NCI-H446 treated with DMSO at 0.1 percent for 48 hours (cell line): ENCODE measurements around the gene ADAMTSL1.

Experiments used
- DNase-seq: peaks from one replicate; lab custom pipeline; 2025; lab: John Stamatoyannopoulos, UW

Gene ADAMTSL1

DNA sequence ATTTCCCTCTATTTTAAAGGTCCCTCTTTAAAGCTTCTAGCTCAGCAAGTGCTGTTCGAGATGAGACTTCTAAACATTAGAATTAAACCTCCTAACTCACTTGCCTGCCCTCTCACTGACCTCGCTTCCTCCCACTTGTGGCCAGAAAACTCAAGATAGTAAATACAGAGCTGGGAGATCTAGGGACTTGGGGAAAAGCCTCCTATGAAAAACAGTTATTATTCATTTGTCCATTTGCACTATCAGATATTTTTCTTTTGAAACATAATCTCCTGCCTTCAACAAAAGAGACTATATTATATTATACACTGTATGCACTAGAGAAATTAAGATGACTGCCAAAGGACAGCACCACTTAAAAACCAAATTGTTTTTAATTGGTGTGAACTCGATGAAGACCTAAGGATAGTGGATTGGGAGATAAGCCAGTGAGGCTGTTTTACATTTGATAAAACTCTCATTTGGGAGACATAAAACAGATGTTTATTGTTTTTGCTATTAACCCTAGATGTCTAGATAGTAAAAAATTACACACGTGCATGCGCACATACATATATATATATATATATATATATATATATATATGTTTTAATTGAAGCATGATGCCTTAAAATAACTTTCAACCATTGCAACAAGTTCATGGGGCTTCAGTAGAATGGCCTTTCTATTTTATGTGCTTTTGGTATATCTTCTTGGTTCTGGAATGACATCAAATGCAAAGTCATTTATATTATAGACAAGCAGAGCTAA lies 229.4 kb downstream of the ADAMTSL1 start:
- no peak for DNase-seq

DNA sequence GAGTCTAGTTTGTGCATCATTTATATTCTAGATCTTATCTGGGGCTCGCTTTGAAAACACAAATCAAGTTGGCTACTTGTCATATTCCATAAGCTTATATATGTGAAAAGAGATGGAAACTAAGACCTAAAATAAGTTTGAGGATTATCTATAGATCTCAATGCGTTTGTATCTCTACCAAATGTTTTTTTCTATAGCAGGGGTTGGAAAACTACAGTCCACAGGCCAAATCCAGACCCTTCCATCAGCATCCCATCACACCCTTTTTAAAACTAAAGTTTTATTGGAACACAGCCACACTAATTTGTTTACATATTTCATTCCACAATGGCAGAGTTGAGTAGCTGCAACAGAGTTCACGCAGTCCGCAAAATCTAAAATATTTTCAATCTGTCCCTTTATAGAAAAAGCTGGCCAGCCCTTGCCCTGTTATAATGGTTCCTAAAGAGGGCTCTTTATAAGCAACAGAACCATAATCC lies 230.0 kb downstream of the ADAMTSL1 start:
- no peak for DNase-seq

DNA sequence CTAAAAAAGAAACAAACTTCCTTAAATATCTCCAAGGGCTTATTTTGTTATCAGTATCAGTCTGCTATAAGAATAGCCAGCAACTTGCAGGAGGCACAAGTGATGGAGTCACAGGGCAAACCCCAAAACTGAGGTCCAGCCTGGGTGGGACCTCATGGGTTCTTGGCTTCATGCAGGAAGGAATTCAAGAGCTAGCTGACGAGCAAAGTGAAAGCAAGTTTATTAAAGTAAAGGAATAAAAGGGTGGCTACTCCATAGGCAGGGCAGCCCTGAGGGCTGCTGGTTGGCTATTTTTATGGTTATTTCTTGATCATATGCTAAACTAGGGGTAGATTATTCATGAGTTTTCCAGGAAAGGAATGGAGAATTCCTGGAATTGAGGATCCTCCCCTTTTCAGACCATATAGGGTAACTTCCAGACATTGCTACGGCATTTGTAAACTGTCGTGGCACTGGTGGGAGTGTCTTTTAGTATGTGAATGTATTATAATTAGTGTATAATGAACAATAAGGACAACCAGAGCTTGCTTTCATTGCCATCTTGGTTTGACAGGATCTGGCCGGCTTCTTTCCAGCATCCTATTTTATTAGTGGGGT lies 231.9 kb downstream of the ADAMTSL1 start:
- DNase-seq: no peak

DNA sequence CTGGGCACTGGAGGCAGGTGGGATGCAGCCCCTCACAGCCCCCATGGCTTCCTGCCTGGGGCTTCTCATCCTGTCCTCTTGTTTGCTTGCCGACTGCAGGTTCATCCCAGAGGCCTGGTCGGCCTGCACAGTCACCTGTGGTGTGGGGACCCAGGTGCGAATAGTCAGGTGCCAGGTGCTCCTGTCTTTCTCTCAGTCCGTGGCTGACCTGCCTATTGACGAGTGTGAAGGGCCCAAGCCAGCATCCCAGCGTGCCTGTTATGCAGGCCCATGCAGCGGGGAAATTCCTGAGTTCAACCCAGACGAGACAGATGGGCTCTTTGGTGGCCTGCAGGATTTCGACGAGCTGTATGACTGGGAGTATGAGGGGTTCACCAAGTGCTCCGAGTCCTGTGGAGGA lies 232.7 kb downstream of the ADAMTSL1 start:
- DNase-seq: no peak

DNA sequence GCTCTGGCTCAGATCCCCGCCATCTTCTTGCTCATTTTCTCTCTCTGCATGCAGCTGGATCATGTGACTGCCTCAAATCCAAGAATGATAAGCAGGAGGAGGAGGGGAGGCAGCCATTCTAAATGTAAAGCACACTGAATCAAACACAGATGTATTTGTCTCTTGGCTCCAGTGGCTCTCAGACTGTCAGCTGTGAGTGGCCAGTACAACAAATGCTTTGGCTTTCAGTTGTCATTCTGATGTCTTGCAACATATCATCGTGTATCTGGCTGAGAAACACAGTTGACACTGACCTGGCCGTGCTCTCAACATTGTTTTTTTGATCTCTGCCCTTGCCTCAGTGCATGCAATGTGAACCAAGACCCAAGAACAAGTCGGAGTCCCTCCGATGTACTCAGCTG lies 233.1 kb downstream of the ADAMTSL1 start:
- DNase-seq: no peak

DNA sequence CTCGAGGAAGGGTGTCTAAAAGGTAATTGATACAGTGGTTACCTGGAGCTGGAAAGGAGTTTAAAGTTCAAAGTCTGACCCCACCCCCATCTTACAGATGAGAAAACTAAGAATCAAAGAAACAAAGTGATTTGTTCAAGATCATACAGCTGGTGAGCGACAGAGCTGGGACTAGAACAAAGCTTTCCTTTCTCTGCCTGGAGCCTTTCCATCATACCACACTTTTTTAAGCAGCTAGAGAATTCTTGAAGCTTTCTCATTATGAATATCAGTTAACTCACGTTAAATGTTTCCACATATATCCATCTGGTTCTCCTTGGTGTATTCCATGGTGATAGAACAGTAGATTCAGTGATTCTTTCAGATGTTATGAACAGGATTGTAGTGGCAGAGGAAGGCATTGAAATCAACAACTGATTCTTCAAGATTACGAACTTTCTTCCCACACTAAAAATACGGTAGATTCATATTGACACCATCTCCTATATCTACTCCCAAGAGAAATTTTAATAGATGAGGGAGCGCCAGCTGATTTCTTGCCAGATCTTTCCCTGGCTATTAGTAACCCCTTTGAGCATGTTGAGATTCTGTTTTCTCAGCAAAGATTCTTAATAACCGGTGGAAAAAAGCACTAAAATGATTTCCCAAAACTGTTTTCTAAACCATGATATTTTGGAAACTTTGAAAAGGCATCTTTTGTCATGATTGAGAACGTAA lies 233.7 kb downstream of the ADAMTSL1 start:
- no peak for DNase-seq

DNA sequence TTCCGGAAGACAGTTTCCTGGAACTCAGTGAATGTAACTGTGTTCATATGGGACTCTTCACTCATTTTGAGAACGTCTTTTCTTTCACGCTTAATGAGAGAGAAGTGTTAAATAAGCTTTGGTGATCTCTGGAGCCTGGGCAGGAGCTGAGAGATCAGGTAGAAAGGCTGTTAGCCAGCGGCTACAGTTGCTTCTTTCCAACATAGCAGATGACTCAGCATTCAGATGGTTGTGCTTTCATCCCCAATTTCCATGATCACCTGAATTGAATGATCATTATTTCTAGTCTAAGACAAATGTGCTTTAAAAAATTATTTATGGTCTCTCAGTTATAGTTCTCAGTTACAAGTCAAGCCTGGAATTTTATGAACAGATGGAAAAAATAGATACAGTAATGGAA lies 234.5 kb downstream of the ADAMTSL1 start:
- DNase-seq: no peak

DNA sequence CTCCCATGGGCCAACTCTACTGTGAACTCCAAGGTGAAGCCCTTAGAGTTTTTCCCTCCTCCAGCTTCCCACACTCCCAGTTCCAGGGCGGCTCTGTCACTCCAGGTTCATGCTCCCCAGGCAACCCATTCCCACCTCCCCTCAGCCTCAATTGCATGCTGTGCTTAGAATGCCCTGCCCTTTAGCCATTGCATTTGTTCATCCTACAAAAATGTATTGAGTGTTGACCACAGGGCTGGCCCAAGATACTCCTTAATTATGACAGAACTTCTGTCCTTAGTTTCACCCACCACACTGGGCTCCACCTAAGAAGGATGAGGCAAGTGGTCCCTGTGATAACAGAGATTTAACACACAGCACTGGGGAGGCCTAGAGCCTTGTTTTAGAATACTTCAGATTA lies 236.1 kb downstream of the ADAMTSL1 start:
- no peak for DNase-seq

DNA sequence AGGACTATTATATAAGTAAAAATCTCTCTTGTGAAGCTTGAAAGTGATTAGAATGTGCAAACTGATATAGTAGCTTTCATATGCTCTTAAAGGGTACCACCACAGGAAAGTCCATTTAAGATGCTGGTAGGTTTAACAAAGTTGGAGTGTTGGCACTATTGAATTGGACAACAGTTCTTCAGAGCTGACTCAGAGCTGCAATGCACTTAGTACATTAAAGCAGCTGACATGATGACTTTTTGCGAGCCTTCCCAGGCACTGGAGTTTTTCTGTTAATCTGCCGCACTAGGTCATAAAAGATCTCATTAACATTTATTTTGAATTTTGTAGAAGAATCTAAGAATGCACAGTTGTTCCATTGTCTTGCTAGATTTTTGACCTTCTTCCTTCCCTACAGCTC lies 243.8 kb downstream of the ADAMTSL1 start:
- DNase-seq: no peak

DNA sequence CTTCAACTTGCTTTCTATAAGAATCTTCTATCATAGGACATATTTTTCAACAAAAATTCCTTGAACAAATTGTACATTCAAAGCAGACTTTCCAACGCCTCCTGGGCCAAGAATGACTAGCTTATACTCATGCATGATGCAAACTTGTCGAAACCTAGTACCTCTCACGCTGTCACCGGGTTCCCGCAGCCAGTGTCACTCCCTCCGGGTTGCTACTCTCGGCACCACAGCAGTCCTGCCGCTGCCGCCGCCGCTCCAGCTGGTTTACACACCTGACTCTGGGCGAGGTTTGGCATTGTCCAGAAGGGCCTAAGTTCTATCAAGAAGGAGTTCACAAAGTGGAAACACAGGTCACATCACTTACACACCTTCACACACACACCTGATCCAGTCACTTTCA lies 244.4 kb downstream of the ADAMTSL1 start:
- no peak for DNase-seq

DNA sequence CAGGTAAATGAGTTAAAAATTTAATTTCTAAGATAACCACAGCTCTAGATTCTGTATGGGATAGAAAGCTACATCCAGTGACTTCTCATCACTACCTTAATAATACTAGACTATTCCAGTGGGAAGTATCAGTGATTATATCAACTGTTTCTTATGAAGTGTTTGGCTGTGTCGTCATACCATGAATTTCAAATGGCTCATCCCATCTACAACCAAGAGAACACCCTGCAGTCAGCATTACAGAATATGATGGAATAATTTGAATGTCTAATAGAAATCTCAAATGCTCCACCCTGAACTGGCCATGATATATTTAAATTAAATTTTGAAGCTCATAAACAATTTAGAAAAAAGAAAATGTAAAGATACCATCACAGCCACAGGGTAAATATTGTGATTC lies 245.0 kb downstream of the ADAMTSL1 start:
- no peak for DNase-seq

DNA sequence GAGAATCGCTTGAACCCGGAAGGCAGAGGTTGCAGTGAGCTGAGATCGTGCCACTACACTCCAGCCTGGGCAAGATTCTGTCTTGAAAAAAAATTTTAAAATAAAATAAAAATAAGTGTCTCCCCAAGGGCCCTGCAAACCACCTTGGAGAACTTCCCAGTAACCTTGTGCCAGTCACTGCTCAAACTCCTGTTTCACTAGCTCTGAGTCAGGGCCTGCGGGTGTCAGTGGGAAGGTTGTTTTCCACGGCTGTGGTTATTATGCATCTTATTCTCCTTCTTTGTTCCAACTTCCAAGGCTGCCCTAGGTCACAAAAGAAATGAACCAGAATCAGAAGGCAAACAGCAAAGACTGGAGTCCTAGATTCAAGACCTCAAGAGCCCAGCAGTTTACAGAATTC lies 246.7 kb downstream of the ADAMTSL1 start:
- no peak for DNase-seq

DNA sequence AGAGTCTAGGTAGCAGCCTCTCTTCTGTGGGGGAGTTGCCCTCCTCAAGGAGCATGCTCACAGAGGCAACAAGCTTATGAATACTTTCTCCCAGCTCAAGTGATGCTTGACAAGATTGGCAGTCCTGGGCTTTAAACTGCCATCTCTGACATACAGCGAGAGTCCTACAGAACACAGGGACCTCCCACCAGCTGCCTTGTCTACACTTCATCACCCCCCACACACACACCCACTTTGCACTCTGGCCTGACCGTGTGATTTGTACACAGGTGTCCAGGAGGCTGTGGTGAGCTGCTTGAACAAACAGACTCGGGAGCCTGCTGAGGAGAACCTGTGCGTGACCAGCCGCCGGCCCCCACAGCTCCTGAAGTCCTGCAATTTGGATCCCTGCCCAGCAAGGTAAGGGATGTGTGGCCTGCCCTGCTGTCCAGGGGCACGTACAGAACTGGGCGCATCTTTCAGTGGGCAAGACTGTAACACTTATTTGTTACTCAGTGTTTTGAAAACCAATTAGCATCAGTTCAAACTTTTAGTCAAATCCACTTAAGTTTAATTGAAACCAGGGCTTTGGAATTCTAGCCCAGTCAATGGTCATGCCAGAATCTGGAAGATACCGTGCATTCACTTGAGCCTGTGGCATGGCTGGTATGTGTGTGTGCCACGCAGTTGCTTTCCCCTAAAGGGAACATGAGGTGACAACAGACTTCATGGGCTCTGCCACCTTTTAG lies 247.5 kb downstream of the ADAMTSL1 start:
- no peak for DNase-seq

DNA sequence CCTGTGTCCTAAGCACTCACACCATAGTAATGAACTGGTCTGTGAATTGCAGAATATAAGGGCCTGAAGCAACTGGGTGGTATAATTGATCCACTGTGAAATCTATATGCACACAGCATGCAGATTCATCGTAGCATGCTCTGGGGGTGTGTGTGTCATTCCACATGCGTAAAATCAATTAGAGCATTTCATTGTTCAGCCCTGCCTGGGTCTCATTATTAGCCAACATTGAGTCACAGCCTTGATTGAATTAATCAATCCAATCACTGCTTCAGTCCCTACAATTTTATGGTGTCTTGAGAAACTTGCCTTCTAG lies 248.0 kb downstream of the ADAMTSL1 start:
- no peak for DNase-seq

DNA sequence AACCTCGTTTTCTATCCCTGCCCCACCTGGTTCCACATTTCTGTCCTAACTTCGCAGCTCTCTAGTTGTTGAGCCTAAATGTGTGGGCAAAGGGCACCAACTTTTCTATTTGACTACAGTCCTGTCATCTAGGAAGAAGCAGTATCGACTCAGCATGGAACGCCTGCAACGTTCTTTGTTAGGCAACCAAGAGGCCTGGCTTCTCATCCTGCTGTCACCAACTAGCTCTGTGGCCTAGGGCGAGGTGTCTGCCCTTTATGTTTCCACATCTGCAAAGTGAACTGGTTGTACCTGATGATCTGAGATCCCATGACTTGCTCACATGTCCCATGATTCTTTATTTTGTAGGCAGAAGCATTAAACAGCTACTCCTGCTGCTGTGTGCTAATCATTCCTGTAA lies 248.9 kb downstream of the ADAMTSL1 start:
- DNase-seq: no peak

DNA sequence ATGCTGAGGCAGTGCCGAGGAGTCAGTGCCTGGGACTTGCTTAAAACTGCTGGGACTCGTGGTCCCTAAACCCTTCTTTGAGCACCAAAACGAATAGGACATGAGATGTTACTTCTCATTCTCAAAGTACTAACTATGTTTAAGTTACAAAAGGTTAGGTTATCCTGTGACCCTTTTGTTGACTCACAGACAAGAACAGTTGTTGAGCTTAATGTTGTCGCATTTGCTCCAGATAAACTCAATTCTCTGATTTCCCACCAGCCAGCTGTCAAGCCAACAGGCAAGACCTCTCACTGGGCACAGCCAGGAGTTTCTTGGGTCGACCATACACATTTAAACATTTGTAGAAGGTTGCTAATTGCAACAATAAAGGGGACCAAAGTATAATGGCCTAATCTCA lies 249.4 kb downstream of the ADAMTSL1 start:
- no peak for DNase-seq

DNA sequence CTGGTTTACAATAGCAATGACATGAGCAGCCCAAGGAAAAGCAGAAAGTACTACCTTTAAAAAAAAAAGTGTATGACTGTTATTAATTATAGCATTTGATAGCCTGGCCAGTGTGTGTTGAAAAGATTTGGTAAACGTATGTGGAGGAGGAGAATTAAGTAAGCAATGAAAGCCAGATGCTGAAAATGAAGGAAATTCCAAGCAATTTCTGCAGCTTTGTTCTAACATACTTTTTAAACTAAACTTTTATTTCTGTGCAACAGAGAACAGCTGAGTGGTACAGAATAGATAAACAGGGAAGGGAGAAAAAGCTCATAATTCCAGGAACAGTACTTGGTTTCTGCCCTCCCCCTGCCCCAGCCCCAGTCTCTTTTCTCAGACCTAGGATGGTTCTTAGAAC lies 252.6 kb downstream of the ADAMTSL1 start:
- no peak for DNase-seq

DNA sequence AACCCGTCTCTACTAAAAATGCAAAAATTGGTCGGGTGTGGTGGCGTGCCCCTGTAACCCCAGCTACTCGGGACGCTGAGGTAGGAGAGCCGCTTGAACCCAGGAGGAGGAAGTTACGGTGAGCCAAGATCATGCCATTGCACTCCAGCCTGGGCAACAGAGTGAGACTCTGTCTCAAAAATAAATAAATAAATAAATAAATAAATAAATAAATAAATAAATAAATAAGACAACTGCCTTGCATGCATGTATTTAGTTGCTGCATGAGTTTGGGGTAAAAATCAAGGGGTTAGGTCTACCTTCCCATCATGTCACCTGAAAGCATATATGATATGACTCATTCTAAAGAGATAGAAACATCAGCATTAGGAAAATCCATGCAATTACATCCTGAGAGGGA lies 254.0 kb downstream of the ADAMTSL1 start:
- no peak for DNase-seq

DNA sequence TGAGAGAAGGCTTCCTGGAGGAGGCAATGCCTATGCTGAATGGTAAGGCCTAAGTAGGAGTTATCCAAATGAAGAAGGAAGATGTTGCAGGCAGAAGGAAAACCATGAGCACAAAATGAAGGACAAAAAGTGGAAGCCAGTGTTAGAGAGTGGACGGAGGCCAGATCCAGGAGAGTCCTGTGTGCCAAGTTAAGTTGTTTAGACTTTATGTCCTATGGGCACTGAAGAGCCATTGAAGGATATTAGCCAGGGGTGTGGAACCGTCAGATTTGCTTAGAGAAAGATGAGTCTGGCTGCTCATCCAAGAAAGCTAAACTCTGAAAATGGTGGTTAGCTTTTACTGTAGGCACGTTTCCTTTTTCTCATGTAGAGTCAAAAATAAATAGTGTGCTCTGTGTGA lies 254.7 kb downstream of the ADAMTSL1 start:
- DNase-seq: no peak

DNA sequence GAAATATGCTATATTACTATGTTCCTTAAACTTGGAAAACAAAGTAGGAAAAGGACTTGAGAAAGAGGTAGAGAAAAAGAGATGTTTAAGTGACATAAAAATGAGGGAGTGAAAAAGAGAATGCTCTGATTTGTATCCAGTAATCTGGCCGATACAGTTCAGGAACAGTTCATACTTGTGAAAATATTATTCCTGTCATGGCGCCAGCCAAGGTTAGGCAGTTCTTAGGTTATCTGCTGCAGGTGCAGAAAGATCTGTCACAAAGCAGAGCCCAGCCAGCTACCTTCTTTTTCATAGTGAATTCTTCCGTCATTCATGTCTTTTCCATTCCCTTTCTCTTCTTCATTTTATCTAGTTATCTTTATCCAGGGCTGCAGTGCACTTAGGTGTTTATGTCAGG lies 256.3 kb downstream of the ADAMTSL1 start:
- no peak for DNase-seq

DNA sequence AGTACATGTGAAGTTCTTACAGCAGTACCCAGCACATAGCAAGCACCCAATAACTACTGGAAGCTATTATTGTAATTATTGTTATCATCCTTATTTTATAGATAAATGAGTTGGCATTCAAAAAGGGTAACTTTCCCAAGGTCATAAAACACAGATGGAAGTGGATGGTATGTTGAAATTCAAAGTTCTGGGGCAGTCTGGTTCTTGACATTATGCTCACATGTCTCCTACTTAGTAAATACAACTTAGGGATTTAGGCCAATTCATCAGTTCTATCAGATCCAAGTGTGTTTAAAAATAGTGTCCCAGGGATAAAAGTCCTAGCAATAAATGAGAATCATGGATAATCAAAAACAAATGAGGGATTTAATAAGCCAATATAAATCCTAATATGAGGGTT lies 265.2 kb downstream of the ADAMTSL1 start:
- no peak for DNase-seq

DNA sequence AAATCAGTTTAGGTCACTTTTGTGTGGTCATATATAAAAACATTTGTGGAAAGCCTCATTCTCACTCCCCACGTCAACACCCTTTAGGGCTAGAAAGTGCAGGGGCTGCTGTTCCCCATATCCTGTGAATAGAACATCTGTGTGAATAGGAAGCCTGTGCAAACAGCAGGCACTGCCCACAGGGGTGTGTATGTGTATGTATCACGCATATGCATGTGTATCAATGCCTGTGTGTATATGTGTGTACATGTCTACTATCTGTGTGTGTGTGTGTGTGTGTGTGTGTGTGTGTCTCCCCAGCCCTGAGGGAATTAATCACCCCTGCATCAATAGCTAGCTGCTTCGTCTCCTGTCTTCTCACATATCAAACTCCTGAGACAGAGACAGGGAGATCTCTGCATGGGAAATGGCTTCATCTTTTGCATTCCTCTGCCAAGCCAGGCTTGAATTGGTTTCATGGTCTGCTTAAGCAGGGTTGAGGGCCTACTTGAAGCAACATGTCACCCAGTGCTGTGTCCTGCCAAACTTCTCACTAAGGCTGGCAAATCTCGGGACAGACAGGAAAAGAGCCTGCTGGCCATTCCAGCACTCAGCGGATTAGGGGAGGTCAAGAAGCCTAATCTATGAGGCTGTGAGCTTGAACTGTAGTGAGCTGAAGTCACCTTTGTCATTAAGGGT lies 265.8 kb downstream of the ADAMTSL1 start:
- no peak for DNase-seq
